A673 (cell line): ENCODE measurements around the gene RMND1. TPM values are rescaled to one million over a fixed set of nuclear protein-coding genes. Genes with fewer than 3 reads are reported as not detected.

Experiments
- BruUV-seq: library from RNA; stranded (reverse); fragments of 400-500 nt; replicated peaks from 2 replicates; lab custom pipeline; 2021; lab: Mats Ljungman, UMichigan
- CTCF ChIA-PET: fragments of 300-600 bp; sonication (Branson Sonifier 250); formaldehyde crosslinking; loops from one replicate; lab custom pipeline; 2022; ENCODE audit warnings: antibody characterized with exemption; lab: Charles Lee
- POLR2A ChIA-PET: fragments of 300-600 bp; sonication (Branson Sonifier 250); formaldehyde crosslinking; loops from one replicate; lab custom pipeline; 2022; ENCODE audit warnings: antibody characterized with exemption; ENCODE audit not compliant: low non-redundant PET; lab: Charles Lee
- DNase-seq: peaks from one replicate; pipeline ENCODE4 v3.0.0-alpha.2; 2015; ENCODE audit warnings: low spot score
- H3K27ac ChIP-seq: fragments of 200-600 bp; sonication (generic); 2 replicates; pipeline ENCODE4 v1.5.1; 2016; ENCODE audit warnings: mixed run types, low read depth, mild to moderate bottlenecking, mixed read lengths, antibody characterized with exemption, low read length; ENCODE audit not compliant: poor library complexity, severe bottlenecking
- H3K27me3 ChIP-seq: fragments of 200-600 bp; sonication (generic); replicated peaks from 2 replicates; pipeline ENCODE4 v1.6.1; 2017; ENCODE audit warnings: mixed run types, low read depth, mild to moderate bottlenecking, mixed read lengths, antibody characterized with exemption, low read length; ENCODE audit not compliant: insufficient read depth, poor library complexity
- H3K36me3 ChIP-seq: fragments of 200-600 bp; sonication (generic); 2 replicates; pipeline ENCODE4 v1.6.1; 2016; ENCODE audit warnings: mixed run types, mild to moderate bottlenecking, mixed read lengths, antibody characterized with exemption, low read length; ENCODE audit not compliant: insufficient read depth, poor library complexity, severe bottlenecking
- H3K4me1 ChIP-seq: fragments of 200-600 bp; sonication (generic); 2 replicates; pipeline ENCODE4 v1.6.1; 2017; ENCODE audit warnings: mixed run types, mild to moderate bottlenecking, mixed read lengths, antibody characterized with exemption, low read length; ENCODE audit not compliant: insufficient read depth, poor library complexity, severe bottlenecking
- H3K4me3 ChIP-seq: fragments of 200-600 bp; sonication (generic); 2 replicates; pipeline ENCODE4 v1.5.1; 2016; ENCODE audit warnings: low read depth, mixed run types, mild to moderate bottlenecking, mixed read lengths, low read length; ENCODE audit not compliant: poor library complexity, severe bottlenecking
- H3K9me3 ChIP-seq: fragments of 200-600 bp; sonication (generic); 2 replicates; pipeline ENCODE4 v1.6.1; 2016; ENCODE audit warnings: mixed run types, low read depth, mild to moderate bottlenecking, mixed read lengths, antibody characterized with exemption, low read length; ENCODE audit not compliant: poor library complexity, severe bottlenecking
- CTCF ChIP-seq: fragments of 300-800, 200-600 bp; sonication (generic); conservative IDR thresholded peaks from 2 replicates; pipeline ENCODE4 v1.5.1; 2017; ENCODE audit warnings: low read depth, mild to moderate bottlenecking, antibody characterized with exemption, low read length, moderate library complexity, mixed read lengths
- EZH2 ChIP-seq: fragments of 200-600 bp; sonication (generic); IDR thresholded peaks from 2 replicates; pipeline ENCODE4 v1.6.1; 2017; ENCODE audit warnings: borderline replicate concordance, low read depth, mild to moderate bottlenecking, mixed read lengths, antibody characterized with exemption, low read length; ENCODE audit not compliant: poor library complexity, severe bottlenecking
- intact Hi-C: fragments of 100-400 bp; cut with micrococcal nuclease; formaldehyde crosslinking; loops from one replicate; pipeline ENCODE4 v1.10.0; 2022; ENCODE audit not compliant: unreplicated experiment
- total RNA-seq: library from RNA; stranded (reverse); gene quantifications from 2 replicates; pipeline ENCODE4 v1.2.3, GENCODE V29; 2021

The RMND1 gene
- total RNA-seq, 1 experiment from 2014 or later, result 25.6 TPM

GRCh38 chr6:151409679-151410078 lies 42.2 kb downstream of the RMND1 start:
- H3K9me3 ChIP-seq, result no peaks in the 10 kb centered on the region
- no peak overlapping the region for H3K27ac ChIP-seq
- H3K36me3 ChIP-seq, result peaks cover 57% of the 10 kb centered on the region
- no TSS peak for BruUV-seq
- DNase-seq, result no peak
- TF ChIP-seq CTCF, result no peak
- no peak for TF ChIP-seq EZH2
- no peaks in the 10 kb centered on the region for H3K27me3 ChIP-seq
- intact Hi-C loops, result no loop called here
- POLR2A ChIA-PET, result no interaction called here
- H3K4me3 ChIP-seq, result no peak overlapping the region
- H3K4me1 ChIP-seq, result no peaks in the 10 kb centered on the region
- CTCF ChIA-PET, result no interaction called here

- ChIA-PET POLR2A (no interaction called here), CTCF (no interaction called here)
- Histone ChIP-seq H3K4me3 (no peak overlapping the region), H3K36me3 (peaks cover 57% of the 10 kb centered on the region), H3K27me3 (no peaks in the 10 kb centered on the region), H3K9me3 (no peaks in the 10 kb centered on the region), H3K4me1 (no peaks in the 10 kb centered on the region), H3K27ac (no peak overlapping the region)
- intact Hi-C loops, result no loop called here
- DNase-seq, result no peak
- TF ChIP-seq EZH2 (no peak), CTCF (no peak)
- TSS peak; percentile 5 for BruUV-seq
Observed at GRCh38 chr6:151409260-151409659, 42.7 kb downstream of the RMND1 start.

GRCh38 chr6:151408858-151409257 lies 43.1 kb downstream of the RMND1 start:
- ChIA-PET POLR2A (no interaction called here), CTCF (no interaction called here)
- Histone ChIP-seq H3K27me3 (no peaks in the 10 kb centered on the region), H3K4me1 (no peaks in the 10 kb centered on the region), H3K27ac (no peak overlapping the region), H3K36me3 (peaks cover 56% of the 10 kb centered on the region), H3K4me3 (no peak overlapping the region), H3K9me3 (no peaks in the 10 kb centered on the region)
- TF ChIP-seq EZH2, result no peak
- TF ChIP-seq CTCF, result no peak
- BruUV-seq, result no TSS peak
- DNase-seq, result no peak
- intact Hi-C loops, result no loop called here
